ENCODE measurements around the gene RUNX2. TPM values are rescaled to one million over a fixed set of nuclear protein-coding genes. Genes with fewer than 3 reads are reported as not detected.
A peak's percentile ranks its signal among the peaks of the same experiment; 100 is the strongest.

The RUNX2 gene
- total and polyA plus RNA-seq, 9 of the 15 experiments (the other 6 are each of a cell fraction or from before 2014, with no cell fraction given): 0.29 to 1.00 (median 0.43) TPM

DNA sequence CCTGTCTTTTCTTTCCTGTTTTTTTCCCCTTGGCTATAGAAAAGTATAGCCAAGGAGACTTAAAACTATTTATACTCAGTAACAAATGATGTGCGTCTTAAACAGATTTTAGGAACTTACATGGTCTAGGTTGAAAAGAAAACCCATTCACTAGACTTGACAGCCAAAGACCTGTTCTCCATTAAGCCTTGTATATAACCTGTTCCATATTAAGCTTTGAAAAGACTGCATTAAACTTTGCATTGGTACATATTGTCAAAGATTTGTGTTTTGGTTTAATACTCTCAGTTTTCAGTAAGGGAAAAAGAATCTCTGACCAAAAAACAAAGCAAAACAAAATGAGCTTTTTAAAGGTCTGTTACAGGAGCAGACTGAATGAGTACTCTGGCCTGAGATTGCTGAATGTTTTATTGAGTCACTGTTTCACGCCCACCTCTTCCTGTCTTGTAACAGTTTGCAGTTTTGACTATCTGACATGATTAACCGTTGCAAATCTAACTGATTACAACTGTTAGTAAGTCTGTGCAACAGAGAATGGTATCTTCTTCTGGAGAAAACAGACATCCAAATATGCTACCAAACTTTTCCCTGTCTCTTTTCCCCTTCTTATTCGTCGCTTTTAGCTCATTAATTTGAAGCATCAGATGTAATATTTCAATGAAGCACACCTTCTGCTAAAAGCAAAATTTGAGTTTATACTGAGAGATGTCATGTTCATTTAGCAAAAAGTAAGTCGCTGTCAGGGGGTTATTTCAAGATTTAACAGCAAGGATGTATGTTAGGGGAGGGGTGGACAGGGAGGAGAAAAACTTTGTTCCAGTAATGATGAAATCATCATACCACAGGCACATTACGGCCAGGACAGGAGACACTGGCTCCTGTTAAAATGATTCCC is 108.7 kb downstream of the RUNX2 start (continued):
- TF ChIP-seq, protein P1, sequence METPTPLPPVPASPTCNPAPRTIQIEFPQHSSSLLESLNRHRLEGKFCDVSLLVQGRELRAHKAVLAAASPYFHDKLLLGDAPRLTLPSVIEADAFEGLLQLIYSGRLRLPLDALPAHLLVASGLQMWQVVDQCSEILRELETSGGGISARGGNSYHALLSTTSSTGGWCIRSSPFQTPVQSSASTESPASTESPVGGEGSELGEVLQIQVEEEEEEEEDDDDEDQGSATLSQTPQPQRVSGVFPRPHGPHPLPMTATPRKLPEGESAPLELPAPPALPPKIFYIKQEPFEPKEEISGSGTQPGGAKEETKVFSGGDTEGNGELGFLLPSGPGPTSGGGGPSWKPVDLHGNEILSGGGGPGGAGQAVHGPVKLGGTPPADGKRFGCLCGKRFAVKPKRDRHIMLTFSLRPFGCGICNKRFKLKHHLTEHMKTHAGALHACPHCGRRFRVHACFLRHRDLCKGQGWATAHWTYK (CRISPR knock-in tag; IDR thresholded peaks at IDR 0.05): peak; percentile 13; the same call in 1 of the 2 replicates
- peak; percentile 35 for TF ChIP-seq NFIC (IDR thresholded peaks at IDR 0.05)
- no peak for TF ChIP-seq CSDE1 (IDR thresholded peaks at IDR 0.05)
- TF ChIP-seq BRF1 (IDR thresholded peaks at IDR 0.05; ENCODE audit: borderline replicate concordance, extremely low read depth, insufficient read length): no peak
- TF ChIP-seq, protein P2, sequence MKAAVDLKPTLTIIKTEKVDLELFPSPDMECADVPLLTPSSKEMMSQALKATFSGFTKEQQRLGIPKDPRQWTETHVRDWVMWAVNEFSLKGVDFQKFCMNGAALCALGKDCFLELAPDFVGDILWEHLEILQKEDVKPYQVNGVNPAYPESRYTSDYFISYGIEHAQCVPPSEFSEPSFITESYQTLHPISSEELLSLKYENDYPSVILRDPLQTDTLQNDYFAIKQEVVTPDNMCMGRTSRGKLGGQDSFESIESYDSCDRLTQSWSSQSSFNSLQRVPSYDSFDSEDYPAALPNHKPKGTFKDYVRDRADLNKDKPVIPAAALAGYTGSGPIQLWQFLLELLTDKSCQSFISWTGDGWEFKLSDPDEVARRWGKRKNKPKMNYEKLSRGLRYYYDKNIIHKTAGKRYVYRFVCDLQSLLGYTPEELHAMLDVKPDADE (conservative IDR thresholded peaks at IDR 0.05; ENCODE audit: control insufficient read depth, low read depth, low read length): no peak
- no peak; the same call in 1 of the 2 replicates for TF ChIP-seq MAFG (tag; conservative IDR thresholded peaks at IDR 0.05)
- peak; percentile 15; the same call in 1 of the 2 replicates for TF ChIP-seq THRAP3 (IDR thresholded peaks at IDR 0.05; ENCODE audit: borderline replicate concordance)
- peak; percentile 61 for TF ChIP-seq POLR2H (tag; IDR thresholded peaks at IDR 0.05; ENCODE audit: low read depth)

All from K562 (cell line).